Smooth muscle cell (in vitro differentiated cells): ENCODE data around the gene NOTCH3. TPM values are rescaled to one million over a fixed set of nuclear protein-coding genes. Genes with fewer than 3 reads are reported as not detected.

Source experiments
- DNase-seq: peaks from one replicate; lab custom pipeline; 2025; ENCODE audit not compliant: unreplicated experiment; lab: John Stamatoyannopoulos, UW
- H2AFZ ChIP-seq: fragments of 200-600 bp; sonication (generic); 2 replicates; pipeline ENCODE4 v1.6.0; 2016; ENCODE audit warnings: antibody characterized with exemption, low read depth, mild to moderate bottlenecking
- H3F3A ChIP-seq: fragments of 200-600 bp; sonication (generic); 2 replicates; pipeline ENCODE4 v1.6.0; 2017; ENCODE audit warnings: antibody characterized with exemption, low read depth
- H3K27ac ChIP-seq: fragments of 200-600 bp; sonication (generic); 2 replicates; pipeline ENCODE4 v1.5.1; 2016; ENCODE audit warnings: low read depth, mild to moderate bottlenecking
- H3K27me3 ChIP-seq: fragments of 200-600 bp; sonication (generic); 2 replicates; pipeline ENCODE4 v1.6.1; 2016; ENCODE audit warnings: low read depth, mild to moderate bottlenecking
- H3K36me3 ChIP-seq: fragments of 200-600 bp; sonication (generic); 2 replicates; pipeline ENCODE4 v1.5.1; 2016; ENCODE audit warnings: low read depth
- H3K4me1 ChIP-seq: fragments of 200-600 bp; sonication (generic); 2 replicates; pipeline ENCODE4 v1.5.1; 2016; ENCODE audit warnings: low read depth
- H3K4me2 ChIP-seq: fragments of 200-600 bp; sonication (generic); 2 replicates; pipeline ENCODE4 v1.6.0; 2016; ENCODE audit warnings: mild to moderate bottlenecking
- H3K4me3 ChIP-seq: fragments of 200-600 bp; sonication (generic); 2 replicates; pipeline ENCODE4 v1.5.1; 2016; ENCODE audit warnings: mild to moderate bottlenecking
- H3K79me2 ChIP-seq: fragments of 200-600 bp; sonication (generic); 2 replicates; pipeline ENCODE4 v1.6.0; 2016; ENCODE audit warnings: low read depth, mild to moderate bottlenecking
- H3K9ac ChIP-seq: fragments of 200-600 bp; sonication (generic); 2 replicates; pipeline ENCODE4 v1.6.0; 2016; ENCODE audit warnings: low read depth
- H3K9me3 ChIP-seq: fragments of 200-600 bp; sonication (generic); replicated peaks from 2 replicates; pipeline ENCODE4 v1.5.1; 2016; ENCODE audit warnings: low read depth
- H4K20me1 ChIP-seq: fragments of 200-600 bp; sonication (generic); 2 replicates; pipeline ENCODE4 v1.6.0; 2016; ENCODE audit warnings: low read depth
- WGBS: methylation state at CpG from one replicate; pipeline ENCODE4 v1.1.7; 2016; ENCODE audit warnings: low lambda C conversion rate; 5-methylcytosine and 5-hydroxymethylcytosine counted together
- polyA plus RNA-seq: library from polyadenylated mRNA; unstranded; fragments of >200 nt; fragmentation: Nextera tagmentation; extraction: Ambion mirVana; gene quantifications from 2 replicates; pipeline ENCODE4 v1.2.1, GENCODE V29; 2016
- total RNA-seq: library from RNA; depleted of rRNA; stranded (reverse); fragments of >200 nt; gene quantifications from 2 replicates; pipeline ENCODE4 v1.2.3, GENCODE V29; 2014
- TF ChIP-seq, protein P1 (sequence below): fragments of 200-600 bp; sonication (generic); IDR thresholded peaks from 2 replicates; pipeline ENCODE4 v1.5.1; 2017; ENCODE audit warnings: borderline replicate concordance, mild to moderate bottlenecking, antibody characterized with exemption; ENCODE audit not compliant: insufficient read depth, poor library complexity, severe bottlenecking

Gene NOTCH3
- total RNA-seq: 56.6 and 72.0 TPM in 2 replicates
- 92.5 and 122 TPM in 2 replicates for polyA plus RNA-seq

DNA sequence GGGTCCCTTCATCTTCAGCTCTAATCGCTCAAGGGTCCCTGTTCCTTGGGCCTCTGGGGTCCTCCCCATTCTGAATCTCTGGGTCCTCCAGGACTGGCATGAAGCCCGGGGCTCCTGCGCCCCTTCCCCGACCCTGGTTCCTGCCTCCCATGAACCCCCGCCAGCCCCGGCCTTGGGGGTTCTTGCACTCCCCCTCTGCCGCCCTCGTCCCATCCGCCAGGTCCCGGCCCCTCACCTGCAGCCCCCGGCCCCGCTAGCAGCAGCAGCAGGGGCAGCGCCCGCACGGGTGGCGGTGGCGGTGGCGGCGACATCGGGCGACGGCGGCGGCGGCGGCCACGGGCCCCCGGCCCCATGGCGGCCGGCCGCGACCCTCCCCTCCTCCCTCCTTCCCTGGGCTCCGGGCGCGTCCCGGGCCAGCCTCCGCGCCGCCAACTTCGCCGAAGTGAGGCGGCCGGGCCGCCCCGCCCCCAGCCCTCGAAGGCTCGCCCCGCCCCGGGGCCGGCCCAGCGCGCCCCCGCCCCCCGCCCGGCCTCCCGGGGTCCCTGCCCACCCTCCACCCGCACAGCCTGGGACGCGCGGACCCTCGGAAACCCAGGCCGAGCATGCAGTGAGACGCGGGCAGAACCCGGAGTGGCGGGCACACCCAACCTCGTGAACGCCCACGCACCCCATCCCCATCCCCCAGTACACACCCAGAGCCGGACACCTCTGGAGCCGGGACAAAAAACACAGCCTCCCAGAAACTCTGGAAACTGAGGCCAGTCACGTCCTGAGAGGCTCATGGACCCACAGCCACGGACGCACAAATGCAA, at the start of gene NOTCH3:
NOTCH3 (minus strand) TSS at position 443 of the 812 bp plus-strand sequence; CDS start at position 353, 90 bp downstream.
- H3K9ac ChIP-seq: peak within 1 kb of the TSS; percentile 87
- H3K4me3 ChIP-seq: peak within 1 kb of the TSS; percentile 89
- H3K4me1 ChIP-seq: peaks cover 8% of the 10 kb centered on the region
- H3K79me2 ChIP-seq: peaks cover 16% of the 10 kb centered on the region
- DNase-seq: peak; percentile 37
- H3F3A ChIP-seq: peaks cover 15% of the 10 kb centered on the region
- TF ChIP-seq, protein P1, sequence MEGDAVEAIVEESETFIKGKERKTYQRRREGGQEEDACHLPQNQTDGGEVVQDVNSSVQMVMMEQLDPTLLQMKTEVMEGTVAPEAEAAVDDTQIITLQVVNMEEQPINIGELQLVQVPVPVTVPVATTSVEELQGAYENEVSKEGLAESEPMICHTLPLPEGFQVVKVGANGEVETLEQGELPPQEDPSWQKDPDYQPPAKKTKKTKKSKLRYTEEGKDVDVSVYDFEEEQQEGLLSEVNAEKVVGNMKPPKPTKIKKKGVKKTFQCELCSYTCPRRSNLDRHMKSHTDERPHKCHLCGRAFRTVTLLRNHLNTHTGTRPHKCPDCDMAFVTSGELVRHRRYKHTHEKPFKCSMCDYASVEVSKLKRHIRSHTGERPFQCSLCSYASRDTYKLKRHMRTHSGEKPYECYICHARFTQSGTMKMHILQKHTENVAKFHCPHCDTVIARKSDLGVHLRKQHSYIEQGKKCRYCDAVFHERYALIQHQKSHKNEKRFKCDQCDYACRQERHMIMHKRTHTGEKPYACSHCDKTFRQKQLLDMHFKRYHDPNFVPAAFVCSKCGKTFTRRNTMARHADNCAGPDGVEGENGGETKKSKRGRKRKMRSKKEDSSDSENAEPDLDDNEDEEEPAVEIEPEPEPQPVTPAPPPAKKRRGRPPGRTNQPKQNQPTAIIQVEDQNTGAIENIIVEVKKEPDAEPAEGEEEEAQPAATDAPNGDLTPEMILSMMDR: no peak
- peak within 1 kb of the TSS; percentile 91 for H3K27ac ChIP-seq
- H3K36me3 ChIP-seq: no peaks in the 10 kb centered on the region
- H3K4me2 ChIP-seq: peak within 1 kb of the TSS; percentile 99
- no peaks in the 10 kb centered on the region for H3K9me3 ChIP-seq
- H2AFZ ChIP-seq: no peak within 1 kb of the TSS
- WGBS: 10% methylated on average over 16 of the region's 74 CpGs
- peaks cover 36% of the 10 kb centered on the region for H4K20me1 ChIP-seq
- H3K27me3 ChIP-seq: no peaks in the 10 kb centered on the region

DNA sequence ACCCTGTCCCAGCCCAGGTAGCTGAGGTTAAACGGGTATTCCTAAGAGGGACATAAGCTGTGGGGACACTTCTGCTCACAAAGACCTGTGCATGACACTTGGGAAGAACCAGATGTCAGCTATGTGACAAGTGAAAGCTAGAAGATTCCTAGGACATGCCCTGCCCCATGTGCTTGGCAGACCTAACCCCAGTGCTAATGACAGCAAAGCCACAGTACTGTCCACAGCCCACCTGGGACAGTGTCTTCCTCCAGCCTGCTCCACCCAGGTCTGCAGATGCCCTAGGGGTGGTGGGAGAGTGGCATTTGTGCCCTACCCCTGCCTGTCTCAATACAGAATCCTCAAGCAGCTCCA, 49.8 kb upstream of the NOTCH3 start:
- 72% methylated on average over 1 of the region's 1 CpG for WGBS
- Histone ChIP-seq H3K9me3 (no peaks in the 10 kb centered on the region), H3K27ac (peak overlapping the region; percentile 97), H3K79me2 (peaks cover 44% of the 10 kb centered on the region), H3K27me3 (no peaks in the 10 kb centered on the region), H4K20me1 (peaks cover 100% of the 10 kb centered on the region), H3K4me3 (no peak overlapping the region), H2AFZ (no peak overlapping the region), H3K4me2 (peak overlapping the region; percentile 76), H3K36me3 (no peaks in the 10 kb centered on the region), H3F3A (peaks cover 20% of the 10 kb centered on the region), H3K9ac (no peak overlapping the region), H3K4me1 (peaks cover 16% of the 10 kb centered on the region)
- DNase-seq: no peak
- TF ChIP-seq, protein P1: no peak

DNA sequence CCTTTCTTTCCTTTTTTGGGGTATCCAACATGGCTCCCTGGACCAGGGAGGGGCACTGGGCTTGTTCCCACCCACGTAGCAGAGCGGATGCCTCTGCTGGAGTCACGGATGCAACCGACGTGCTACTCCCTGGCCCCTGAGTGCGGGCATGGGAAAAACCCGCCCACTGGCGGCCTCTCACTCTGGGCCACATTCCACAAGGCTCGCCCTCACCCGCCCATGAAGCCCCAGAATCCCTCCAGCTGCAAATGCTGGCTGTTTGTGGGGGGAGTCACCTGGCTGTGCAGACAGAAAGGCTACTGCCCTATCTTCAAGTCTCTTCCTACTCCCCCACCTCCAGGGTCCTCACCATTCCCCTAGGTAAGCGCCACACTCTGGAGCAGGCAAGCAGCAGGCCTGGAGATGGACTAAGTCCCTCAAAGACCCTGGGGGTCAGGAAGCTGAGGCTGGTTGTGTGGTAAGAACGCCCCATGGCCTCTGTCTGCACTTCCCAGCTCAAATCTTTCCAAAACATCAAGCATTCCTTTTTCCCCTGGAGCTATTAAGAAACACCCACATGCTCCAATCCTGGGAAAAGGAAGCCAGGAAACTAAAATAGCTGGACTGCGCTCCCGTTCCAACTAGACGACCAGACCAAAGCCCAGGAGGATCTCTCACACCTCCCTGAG, 49.3 kb upstream of the NOTCH3 start:
- WGBS: 28% methylated on average over 15 of the region's 15 CpGs
- DNase-seq: peak; percentile 8
- Histone ChIP-seq H3K4me2 (peak overlapping the region; percentile 76), H3K27me3 (no peaks in the 10 kb centered on the region), H3K9ac (no peak overlapping the region), H3K36me3 (no peaks in the 10 kb centered on the region), H2AFZ (no peak overlapping the region), H3K27ac (peak overlapping the region; percentile 97), H4K20me1 (peaks cover 100% of the 10 kb centered on the region), H3K4me1 (peaks cover 16% of the 10 kb centered on the region), H3F3A (peaks cover 20% of the 10 kb centered on the region), H3K4me3 (no peak overlapping the region), H3K9me3 (no peaks in the 10 kb centered on the region), H3K79me2 (peaks cover 40% of the 10 kb centered on the region)
- TF ChIP-seq, protein P1: no peak
